IMR-90 (cell line): ENCODE results near the gene STOML2. TPM values are rescaled to one million over a fixed set of nuclear protein-coding genes. Genes with fewer than 3 reads are reported as not detected.

ENCODE experiments used
- ATAC-seq: fragments of 200-7000 bp; cut with Tn5 transposase; 2 replicates; pipeline ENCODE4 v1.9.1; 2020; ENCODE audit warnings: low read depth, mild to moderate bottlenecking, moderate library complexity
- BruUV-seq: library from RNA; stranded (reverse); fragments of 400-500 nt; replicated peaks from 2 replicates; lab custom pipeline; 2021; lab: Mats Ljungman, UMichigan
- CTCF ChIA-PET: fragments of 300-600 bp; formaldehyde crosslinking; extraction: SDS; loops from one replicate; lab custom pipeline; 2021; ENCODE audit warnings: antibody characterized with exemption; lab: Yijun Ruan, JAX
- POLR2A ChIA-PET: fragments of 300-600 bp; sonication (Branson Sonifier 250); formaldehyde crosslinking; loops from one replicate; lab custom pipeline; 2022; ENCODE audit warnings: antibody characterized with exemption; ENCODE audit not compliant: unreplicated experiment; lab: Charles Lee
- DNase-seq: peaks from one replicate; pipeline ENCODE4 v3.0.0; 2013
- H2AFZ ChIP-seq: replicated peaks from 2 replicates; pipeline ENCODE3; 2013; ENCODE audit warnings: low read length, mild to moderate bottlenecking; ENCODE audit not compliant: poor library complexity
- H2AK5ac ChIP-seq: 2 replicates; pipeline ENCODE4 v1.6.1; 2013; ENCODE audit warnings: low read depth, low read length, inconsistent platforms
- H2AK9ac ChIP-seq: replicated peaks from 2 replicates; pipeline ENCODE3; 2013; ENCODE audit warnings: mild to moderate bottlenecking, low read depth, low read length, moderate library complexity; ENCODE audit not compliant: poor library complexity
- H2BK120ac ChIP-seq: 2 replicates; pipeline ENCODE4 v1.6.1; 2013; ENCODE audit warnings: low read depth, low read length, inconsistent platforms
- H2BK15ac ChIP-seq: 3 replicates; pipeline ENCODE4 v1.6.1; 2013; ENCODE audit warnings: low read depth, low read length, inconsistent platforms
- H2BK20ac ChIP-seq: 2 replicates; pipeline ENCODE4 v1.6.1; 2013; ENCODE audit warnings: low read depth, mild to moderate bottlenecking, inconsistent platforms, low read length, moderate library complexity
- H2BK5ac ChIP-seq: 2 replicates; pipeline ENCODE4 v1.6.1; 2013; ENCODE audit warnings: mild to moderate bottlenecking, low read depth, low read length, inconsistent platforms; ENCODE audit not compliant: poor library complexity, severe bottlenecking
- H3K14ac ChIP-seq: replicated peaks from 2 replicates; pipeline ENCODE4 v1.6.1; 2013; ENCODE audit warnings: low read depth, low read length, inconsistent platforms
- H3K18ac ChIP-seq: 2 replicates; pipeline ENCODE4 v1.6.1; 2013; ENCODE audit warnings: low read depth, low read length, control low read depth
- H3K23ac ChIP-seq: 2 replicates; pipeline ENCODE4 v1.6.1; 2013; ENCODE audit warnings: low read depth, low read length, inconsistent platforms
- H3K27ac ChIP-seq: 2 replicates; pipeline ENCODE4 v1.5.1; 2013; ENCODE audit warnings: mild to moderate bottlenecking, control low read depth, low read length; ENCODE audit not compliant: insufficient read depth
- H3K27me3 ChIP-seq: 2 replicates; pipeline ENCODE4 v1.6.1; 2013; ENCODE audit warnings: low read length; ENCODE audit not compliant: control insufficient read depth, insufficient read depth
- H3K36me3 ChIP-seq: 2 replicates; pipeline ENCODE4 v1.6.1; 2013; ENCODE audit warnings: low read length, mixed read lengths; ENCODE audit not compliant: control insufficient read depth, insufficient read depth
- H3K4ac ChIP-seq: 2 replicates; pipeline ENCODE4 v1.6.1; 2013; ENCODE audit warnings: low read depth, low read length, inconsistent platforms
- H3K4me1 ChIP-seq: 2 replicates; pipeline ENCODE4 v1.6.1; 2013; ENCODE audit warnings: low read length, mixed read lengths; ENCODE audit not compliant: control insufficient read depth, insufficient read depth
- H3K4me2 ChIP-seq: 2 replicates; pipeline ENCODE4 v1.6.1; 2013; ENCODE audit warnings: low read depth, mild to moderate bottlenecking, control low read depth, low read length, moderate library complexity
- H3K4me3 ChIP-seq: 2 replicates; pipeline ENCODE4 v1.5.1; 2013; ENCODE audit warnings: low read depth, mild to moderate bottlenecking, control low read depth, low read length, moderate library complexity; ENCODE audit not compliant: insufficient read depth
- H3K56ac ChIP-seq: 2 replicates; pipeline ENCODE4 v1.6.1; 2013; ENCODE audit warnings: low read length, inconsistent platforms; ENCODE audit not compliant: insufficient read depth; ENCODE audit errors: extremely low read depth
- H3K79me1 ChIP-seq, 2 experiments: 2 replicates each; pipeline ENCODE4 v1.6.1; 2013; ENCODE audit warnings: low read length in 2 of 2, inconsistent platforms in 1 of 2, low read depth in 1 of 2
- H3K9ac ChIP-seq: 2 replicates; pipeline ENCODE4 v1.6.1; 2013; ENCODE audit warnings: low read depth, low read length, control low read depth
- H3K9me1 ChIP-seq: 2 replicates; pipeline ENCODE4 v1.6.1; 2013; ENCODE audit warnings: low read length, inconsistent platforms; ENCODE audit not compliant: insufficient read depth
- H3K9me3 ChIP-seq: 2 replicates; pipeline ENCODE4 v1.6.1; 2013; ENCODE audit warnings: low read length; ENCODE audit not compliant: control insufficient read depth, insufficient read depth
- H4K20me1 ChIP-seq: 2 replicates; pipeline ENCODE4 v1.6.1; 2013; ENCODE audit warnings: low read length, inconsistent platforms; ENCODE audit not compliant: insufficient read depth
- H4K5ac ChIP-seq: 2 replicates; pipeline ENCODE4 v1.6.1; 2013; ENCODE audit warnings: mild to moderate bottlenecking, low read depth, low read length, control low read depth
- H4K8ac ChIP-seq, 2 experiments: 2 replicates each; pipeline ENCODE4 v1.6.1; 2013; ENCODE audit warnings: low read depth in 2 of 2, low read length in 2 of 2, control low read depth in 1 of 2, inconsistent platforms in 1 of 2
- H4K91ac ChIP-seq: 2 replicates; pipeline ENCODE4 v1.6.1; 2013; ENCODE audit warnings: low read depth, low read length, inconsistent platforms; ENCODE audit not compliant: insufficient read depth
- BHLHE40 ChIP-seq: fragments of 150-350 bp; IDR thresholded peaks from 2 replicates; pipeline ENCODE4 v1.6.1; 2016; ENCODE audit warnings: mild to moderate bottlenecking, low read depth, low read length
- CEBPB ChIP-seq: IDR thresholded peaks from 2 replicates; pipeline ENCODE4 v1.6.1; 2012; ENCODE audit warnings: low read depth, low read length, improper control_type of control experiment
- CHD1 ChIP-seq: IDR thresholded peaks from 2 replicates; pipeline ENCODE4 v1.6.1; 2012; ENCODE audit warnings: low read depth, low read length, improper control_type of control experiment
- FOS ChIP-seq: fragments of 150-350 bp; IDR thresholded peaks from 2 replicates; pipeline ENCODE4 v1.6.1; 2016; ENCODE audit warnings: low read depth, low read length
- MAFK ChIP-seq: IDR thresholded peaks from 2 replicates; pipeline ENCODE4 v1.6.1; 2012; ENCODE audit warnings: low read depth, low read length, improper control_type of control experiment
- MXI1 ChIP-seq: IDR thresholded peaks from 2 replicates; pipeline ENCODE4 v1.6.1; 2012; ENCODE audit warnings: low read depth, mild to moderate bottlenecking, low read length, moderate library complexity, borderline replicate concordance
- NFE2L2 ChIP-seq: fragments of 150-350 bp; IDR thresholded peaks from 2 replicates; pipeline ENCODE4 v1.6.1; 2016; ENCODE audit warnings: low read depth, mild to moderate bottlenecking, low read length
- POLR2A ChIP-seq: IDR thresholded peaks from 2 replicates; pipeline ENCODE4 v1.6.1; 2012; ENCODE audit warnings: mild to moderate bottlenecking, low read depth, low read length
- RAD21 ChIP-seq: IDR thresholded peaks from 2 replicates; pipeline ENCODE4 v1.6.1; 2012; ENCODE audit warnings: low read length, improper control_type of control experiment
- RCOR1 ChIP-seq: IDR thresholded peaks from 2 replicates; pipeline ENCODE4 v1.6.1; 2012; ENCODE audit warnings: mild to moderate bottlenecking, low read length, improper control_type of control experiment; ENCODE audit not compliant: insufficient replicate concordance
- RFX5 ChIP-seq: IDR thresholded peaks from 2 replicates; pipeline ENCODE4 v1.8.0; 2012; ENCODE audit warnings: low read depth, mild to moderate bottlenecking, low read length, moderate library complexity
- SMC3 ChIP-seq: fragments of 150-350 bp; IDR thresholded peaks from 2 replicates; pipeline ENCODE4 v1.6.1; 2016; ENCODE audit warnings: low read depth, mild to moderate bottlenecking, antibody characterized with exemption, low read length, moderate library complexity
- USF2 ChIP-seq: fragments of 150-350 bp; IDR thresholded peaks from 2 replicates; pipeline ENCODE4 v1.6.1; 2017; ENCODE audit warnings: mild to moderate bottlenecking, antibody characterized with exemption, low read length, low read depth
- WGBS, 2 experiments: methylation state at CpG; one replicate each; pipeline versions ENCODE4 v1.1.5 to v1.1.7; 2013; ENCODE audit warnings: missing lambda C conversion rate in 2 of 2; ENCODE audit not compliant: insufficient read length in 1 of 2; ENCODE audit errors: extremely low coverage in 2 of 2; 5-methylcytosine and 5-hydroxymethylcytosine counted together
- dilution Hi-C: fragments of 300-500 bp; cut with HindIII; formaldehyde crosslinking; loops from one replicate; pipeline ENCODE4 v1.14.3; 2018; ENCODE audit warnings: low sequenced_read_pairs; ENCODE audit not compliant: unreplicated experiment
- in situ Hi-C: fragments of 300-500 bp; cut with MboI; formaldehyde crosslinking; loops from 3 replicates; pipeline ENCODE4 v1.14.3; 2019; ENCODE audit warnings: low sequenced_read_pairs, inconsistent platforms, mixed read lengths
- intact Hi-C: fragments of 100-400 bp; cut with micrococcal nuclease; formaldehyde crosslinking; loops from 2 replicates; pipeline ENCODE4 v1.10.0; 2022
- polyA plus RNA-seq, 3 experiments: library from polyadenylated mRNA; depleted of rRNA; stranded (reverse); fragments of >200 nt; gene quantifications; 2 replicates each; pipeline ENCODE4 v1.2.3, GENCODE V29; 2012; ENCODE audit warnings: low replicate concordance in 1 of 3
- total RNA-seq: library from RNA; depleted of rRNA; stranded (reverse); fragments of >200 nt; gene quantifications from 2 replicates; pipeline ENCODE4 v1.2.3, GENCODE V29; 2012
- TF ChIP-seq, protein P1 (sequence below): fragments of 150-350 bp; IDR thresholded peaks from 2 replicates; pipeline ENCODE4 v1.6.1; 2016; ENCODE audit warnings: low read depth, mild to moderate bottlenecking, low read length, moderate library complexity, borderline replicate concordance

Gene STOML2
- total and polyA plus RNA-seq, 2 of the 4 experiments (the other 2 are of a cell fraction) = 177 to 250 TPM

DNA sequence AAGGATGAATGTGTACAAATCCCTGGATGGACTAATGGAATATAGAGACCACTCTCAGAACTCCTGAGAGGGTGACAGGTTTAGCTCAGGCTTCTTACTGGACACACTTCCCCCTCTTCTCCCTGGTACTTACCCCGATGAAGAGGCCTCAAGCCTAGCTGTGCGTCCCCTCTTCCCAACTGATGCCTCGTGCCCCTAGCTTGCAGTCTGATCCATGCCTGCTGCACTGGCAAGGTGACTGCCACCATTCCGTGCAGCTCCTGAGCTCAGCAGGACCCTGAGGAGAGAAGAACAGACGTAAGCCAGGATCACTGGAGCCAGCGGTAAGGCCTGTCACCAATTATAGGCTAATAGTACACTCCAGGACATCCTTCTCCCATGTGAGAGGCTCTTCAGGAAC is 5.5 kb upstream of the STOML2 start:
- ChIA-PET CTCF (no interaction called here), POLR2A (interaction anchor here (0.6 kb wide), 1 partner anchor 621 kb away, joined by 3 read pairs; no protein-coding TSS in a partner anchor)
- H2BK20ac ChIP-seq = no peak overlapping the region
- H4K8ac ChIP-seq = no peak overlapping the region
- no peak overlapping the region for H3K4me3 ChIP-seq
- H2BK120ac ChIP-seq = no peak overlapping the region
- no peak overlapping the region for H3K56ac ChIP-seq
- H3K9me1 ChIP-seq = peaks cover 19% of the 10 kb centered on the region
- H2BK15ac ChIP-seq = no peak overlapping the region
- H3K79me1 ChIP-seq = peaks cover 23 to 48% of the 10 kb centered on the region in 2 experiments; a peak in 3 of 4 replicates
- no peak overlapping the region for H2BK5ac ChIP-seq
- no TSS peak for BruUV-seq
- H3K9me3 ChIP-seq = no peaks in the 10 kb centered on the region
- no peak overlapping the region for H3K4me2 ChIP-seq
- no peak overlapping the region for H2AK5ac ChIP-seq
- no peak overlapping the region for H3K23ac ChIP-seq
- H3K27ac ChIP-seq = no peak overlapping the region
- in situ Hi-C loops = no loop called here
- H2AK9ac ChIP-seq = no peak overlapping the region
- H4K91ac ChIP-seq = no peak overlapping the region
- no peak overlapping the region for H2AFZ ChIP-seq
- intact Hi-C loops = no loop called here
- DNase-seq (no peak), ATAC-seq (no peak)
- H3K14ac ChIP-seq = no peak overlapping the region
- H3K36me3 ChIP-seq = peaks cover 33% of the 10 kb centered on the region
- no peak overlapping the region for H4K5ac ChIP-seq
- no peak for TF ChIP-seq MXI1
- no peak for TF ChIP-seq RAD21
- no peak for TF ChIP-seq NFE2L2
- no peak for TF ChIP-seq FOS
- TF ChIP-seq CEBPB = no peak
- no peak for TF ChIP-seq SMC3
- TF ChIP-seq MAFK = no peak
- TF ChIP-seq USF2 = no peak
- no peak for TF ChIP-seq RCOR1
- TF ChIP-seq, protein P1, sequence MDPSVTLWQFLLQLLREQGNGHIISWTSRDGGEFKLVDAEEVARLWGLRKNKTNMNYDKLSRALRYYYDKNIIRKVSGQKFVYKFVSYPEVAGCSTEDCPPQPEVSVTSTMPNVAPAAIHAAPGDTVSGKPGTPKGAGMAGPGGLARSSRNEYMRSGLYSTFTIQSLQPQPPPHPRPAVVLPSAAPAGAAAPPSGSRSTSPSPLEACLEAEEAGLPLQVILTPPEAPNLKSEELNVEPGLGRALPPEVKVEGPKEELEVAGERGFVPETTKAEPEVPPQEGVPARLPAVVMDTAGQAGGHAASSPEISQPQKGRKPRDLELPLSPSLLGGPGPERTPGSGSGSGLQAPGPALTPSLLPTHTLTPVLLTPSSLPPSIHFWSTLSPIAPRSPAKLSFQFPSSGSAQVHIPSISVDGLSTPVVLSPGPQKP = no peak
- no peak for TF ChIP-seq POLR2A
- no peak for TF ChIP-seq BHLHE40
- TF ChIP-seq RFX5 = no peak
- TF ChIP-seq CHD1 = no peak
- H3K18ac ChIP-seq = no peak overlapping the region
- WGBS, 2 experiments = no CpG with 5 or more reads among the region's 6 CpGs
- dilution Hi-C loops = no loop called here
- H3K4me1 ChIP-seq = peaks cover 17% of the 10 kb centered on the region
- H3K4ac ChIP-seq = no peak overlapping the region
- no peak overlapping the region for H3K9ac ChIP-seq
- peaks cover 9% of the 10 kb centered on the region; the same call in 1 of the 2 replicates for H4K20me1 ChIP-seq
- H3K27me3 ChIP-seq = no peaks in the 10 kb centered on the region
